GM12874 (cell line): ENCODE data around the gene BICD1.

ENCODE experiments used
- TF ChIP-seq, protein P1 (sequence below): IDR thresholded peaks from 2 replicates; pipeline ENCODE4 v1.5.1; 2011; ENCODE audit warnings: low read depth, mild to moderate bottlenecking, control low read depth, low read length, moderate library complexity; ENCODE audit not compliant: insufficient read depth

The BICD1 gene

DNA sequence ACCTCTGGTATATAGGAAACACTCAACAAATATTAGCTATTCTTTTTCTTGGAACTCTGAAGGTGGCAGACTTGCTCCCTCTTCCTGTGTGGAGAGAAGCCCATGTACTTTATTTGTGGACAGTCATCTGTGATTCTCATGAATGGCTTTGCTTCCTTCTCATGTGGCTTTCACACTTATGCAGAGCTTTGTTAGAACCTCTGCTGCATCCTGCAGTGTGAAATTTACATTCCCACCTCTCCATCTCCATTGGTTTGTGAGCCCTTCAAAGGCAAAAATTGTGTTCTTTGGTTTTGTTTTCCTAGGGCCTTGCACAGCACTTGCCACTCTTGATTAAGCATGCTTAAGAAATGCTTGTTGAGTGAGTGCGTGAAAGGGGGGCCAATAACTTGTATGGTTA lies 51.9 kb downstream of the BICD1 start:
- TF ChIP-seq, protein P1, sequence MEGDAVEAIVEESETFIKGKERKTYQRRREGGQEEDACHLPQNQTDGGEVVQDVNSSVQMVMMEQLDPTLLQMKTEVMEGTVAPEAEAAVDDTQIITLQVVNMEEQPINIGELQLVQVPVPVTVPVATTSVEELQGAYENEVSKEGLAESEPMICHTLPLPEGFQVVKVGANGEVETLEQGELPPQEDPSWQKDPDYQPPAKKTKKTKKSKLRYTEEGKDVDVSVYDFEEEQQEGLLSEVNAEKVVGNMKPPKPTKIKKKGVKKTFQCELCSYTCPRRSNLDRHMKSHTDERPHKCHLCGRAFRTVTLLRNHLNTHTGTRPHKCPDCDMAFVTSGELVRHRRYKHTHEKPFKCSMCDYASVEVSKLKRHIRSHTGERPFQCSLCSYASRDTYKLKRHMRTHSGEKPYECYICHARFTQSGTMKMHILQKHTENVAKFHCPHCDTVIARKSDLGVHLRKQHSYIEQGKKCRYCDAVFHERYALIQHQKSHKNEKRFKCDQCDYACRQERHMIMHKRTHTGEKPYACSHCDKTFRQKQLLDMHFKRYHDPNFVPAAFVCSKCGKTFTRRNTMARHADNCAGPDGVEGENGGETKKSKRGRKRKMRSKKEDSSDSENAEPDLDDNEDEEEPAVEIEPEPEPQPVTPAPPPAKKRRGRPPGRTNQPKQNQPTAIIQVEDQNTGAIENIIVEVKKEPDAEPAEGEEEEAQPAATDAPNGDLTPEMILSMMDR: no peak

DNA sequence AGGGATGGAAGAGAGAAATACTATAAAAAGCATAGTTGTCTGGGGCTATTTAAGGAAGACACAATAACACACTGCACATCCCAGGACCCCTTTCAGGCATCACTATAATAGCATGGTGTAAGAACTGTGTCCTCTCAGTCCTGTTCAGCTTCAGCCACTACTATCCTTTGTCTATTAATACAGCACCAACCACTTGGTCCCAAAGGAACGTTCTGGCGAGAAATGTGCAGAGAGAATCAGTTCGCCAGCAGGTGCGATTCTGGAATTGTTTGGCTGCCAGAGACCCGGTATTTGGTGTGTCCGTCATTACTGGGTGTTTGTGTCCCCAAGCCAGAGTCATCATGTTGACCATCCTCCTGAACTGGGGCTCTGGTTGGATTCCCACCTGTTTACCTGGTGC lies 52.7 kb downstream of the BICD1 start:
- TF ChIP-seq, protein P1: no peak

DNA sequence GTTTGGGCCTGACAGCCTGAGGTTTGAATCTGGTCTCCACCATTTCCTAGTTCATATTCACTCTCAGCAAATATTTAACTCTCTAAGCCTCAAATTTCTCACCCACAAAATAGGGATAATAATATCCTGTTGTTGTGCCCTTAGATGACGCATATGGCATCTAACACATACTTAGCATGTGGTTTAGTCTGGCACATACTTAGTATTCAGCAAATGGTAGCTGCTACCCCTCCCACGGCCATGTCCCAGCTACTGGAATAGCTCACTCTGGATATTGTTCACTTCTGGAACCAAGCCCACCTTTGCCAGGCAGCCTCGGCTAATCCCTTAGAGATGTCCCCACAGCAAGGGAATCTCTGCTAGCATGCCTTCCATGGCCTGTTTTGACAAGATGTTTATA lies 53.3 kb downstream of the BICD1 start:
- TF ChIP-seq, protein P1: no peak

DNA sequence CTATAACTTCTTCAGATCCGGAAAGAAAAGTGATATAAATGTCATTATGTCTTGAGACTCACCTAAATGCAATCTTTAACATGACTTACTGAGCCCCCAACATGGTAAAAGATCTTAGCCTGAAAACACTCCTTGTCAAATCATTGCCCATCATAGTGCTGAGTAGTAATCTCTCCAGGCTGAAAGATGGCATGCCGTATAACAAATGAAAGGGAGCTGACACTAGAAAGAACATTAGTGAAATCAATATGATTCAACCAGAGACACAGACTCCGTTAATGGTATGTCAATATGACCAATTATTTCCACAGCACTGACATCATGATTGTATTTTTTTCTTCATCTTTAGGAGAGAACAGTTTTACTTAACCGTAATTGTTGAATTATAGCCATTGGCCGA lies 54.4 kb downstream of the BICD1 start:
- TF ChIP-seq, protein P1: no peak

DNA sequence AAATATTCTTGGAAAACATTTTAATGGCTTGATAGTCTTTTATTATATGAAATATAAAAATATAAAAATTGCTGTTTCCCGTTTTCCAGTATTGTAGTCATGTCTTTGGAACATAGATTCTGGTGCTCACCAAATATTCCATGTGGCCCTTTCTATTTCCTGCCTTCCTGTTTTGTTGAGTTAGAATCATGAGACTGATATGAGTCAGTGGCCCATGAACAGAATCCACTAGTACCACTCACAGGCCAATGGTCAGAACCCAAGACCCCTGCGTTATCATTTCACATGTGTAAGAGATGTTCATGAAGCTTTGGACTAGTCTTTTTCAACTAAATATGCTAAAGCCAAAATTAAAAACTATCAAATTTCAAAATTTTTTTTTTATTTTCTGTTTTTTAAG lies 56.9 kb downstream of the BICD1 start:
- TF ChIP-seq, protein P1: no peak

- TF ChIP-seq, protein P1: no peak
Measured at GRCh38 chr12:32166510-32166909, 59.9 kb downstream of the BICD1 start.

DNA sequence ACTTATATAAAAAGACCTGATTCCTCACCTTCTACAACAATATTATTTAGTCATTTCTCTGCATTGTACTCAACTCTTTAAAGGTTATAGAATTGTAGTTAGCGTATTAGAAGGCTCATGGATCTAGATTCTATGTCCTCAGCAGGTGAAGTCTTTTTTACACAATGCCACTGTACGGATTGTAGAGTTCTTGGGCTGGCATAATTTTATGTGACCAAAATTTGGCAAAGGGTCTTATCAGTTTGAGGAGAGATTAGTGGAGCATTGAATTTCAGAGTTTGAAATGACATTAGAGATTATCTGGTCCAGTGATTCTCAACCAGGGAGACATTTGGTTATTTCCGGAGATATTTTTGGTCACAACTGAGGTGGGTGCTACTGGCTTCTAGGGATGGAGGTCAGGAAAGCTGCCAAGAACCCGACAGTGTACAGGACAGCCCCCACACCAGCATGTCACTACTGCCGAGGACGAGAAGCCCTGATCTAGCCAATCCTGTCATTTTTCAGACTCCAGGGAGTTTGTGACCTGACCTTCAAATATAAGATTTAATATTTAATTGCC lies 63.9 kb downstream of the BICD1 start:
- TF ChIP-seq, protein P1: no peak
